Measurements from ENCODE around the gene NETO1.

The NETO1 gene

DNA sequence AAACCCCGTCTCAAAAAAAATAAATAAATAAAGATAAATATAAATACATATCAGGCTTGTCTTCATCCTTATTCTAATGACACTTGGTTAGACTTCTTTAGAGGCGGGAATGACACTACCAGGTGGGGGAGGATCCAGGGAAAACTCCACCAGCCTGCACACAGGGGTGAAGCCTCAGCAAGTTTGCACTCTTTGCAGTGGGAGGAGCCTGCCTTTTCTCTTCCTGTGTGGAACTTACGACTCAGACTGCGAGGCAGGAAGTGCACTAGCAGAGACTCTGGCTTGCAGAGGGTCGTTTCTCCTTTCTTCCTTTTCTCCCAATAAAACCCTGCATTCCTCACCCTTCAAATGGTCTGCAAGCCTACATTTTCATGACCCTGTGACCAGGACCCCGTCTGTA, 170.1 kb downstream of the NETO1 start:
- no peak overlapping the region for H3K4me3 ChIP-seq (ENCODE audit: control insufficient read depth in 1 of 7, extremely low read depth in 1 of 7, insufficient read depth in 4 of 7, low read depth in 2 of 7, low read length in 6 of 7)
- DNase-seq = no peak
- WGBS (ENCODE audit: insufficient coverage) = 54% methylated on average over 4 of the region's 6 CpGs
- no peaks in the 10 kb centered on the region for H3K9me3 ChIP-seq (ENCODE audit: control extremely low read depth in 1 of 5, control insufficient read depth in 4 of 5, insufficient read depth in 2 of 5, low read depth in 1 of 5, low read length in 4 of 5)
- POLR2A ChIA-PET = no interaction called here
- H3K27me3 ChIP-seq (replicated peaks in 2 of 5; ENCODE audit: control insufficient read depth in 4 of 5, insufficient read depth in 5 of 5, low read length in 4 of 5) = peaks cover 0 to 3% (median 0%) of the 10 kb centered on the region in 5 experiments
- no peaks in the 10 kb centered on the region for H3K4me1 ChIP-seq (ENCODE audit: control extremely low read depth in 1 of 4, control insufficient read depth in 4 of 4, insufficient read depth in 4 of 4, low read length in 3 of 4)
- no peak overlapping the region for H3K27ac ChIP-seq (ENCODE audit: insufficient read depth in 1 of 2, low read depth in 1 of 2, low read length in 2 of 2, poor library complexity in 1 of 2, severe bottlenecking in 2 of 2)
- H3K36me3 ChIP-seq (ENCODE audit: control insufficient read depth in 4 of 4, insufficient read depth in 4 of 4, low read length in 3 of 4) = no peaks in the 10 kb centered on the region
- CTCF ChIA-PET = no interaction called here

DNA sequence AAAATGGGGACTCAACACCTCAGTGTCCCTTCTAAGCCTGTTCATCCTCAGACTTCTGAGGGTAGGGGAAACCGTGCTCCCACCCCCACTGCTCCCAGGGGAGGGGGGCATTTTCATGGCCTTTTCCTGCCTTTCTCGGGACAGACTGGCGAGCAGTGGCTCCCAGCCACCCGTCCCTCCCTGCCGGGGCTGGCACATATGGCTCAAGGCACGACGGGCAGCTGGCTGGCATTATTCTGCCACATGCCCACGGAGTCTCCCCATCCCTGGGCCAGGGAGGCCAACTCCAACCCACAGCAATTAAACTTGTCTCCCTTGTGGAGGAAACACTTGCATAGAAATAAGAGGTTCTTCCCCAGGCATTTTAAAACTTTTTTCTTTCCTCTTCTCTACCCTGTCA, 175.2 kb downstream of the NETO1 start:
- ChIA-PET CTCF (no interaction called here), POLR2A (no interaction called here)
- no peak overlapping the region for H3K4me3 ChIP-seq (ENCODE audit: control insufficient read depth in 1 of 7, extremely low read depth in 1 of 7, insufficient read depth in 4 of 7, low read depth in 2 of 7, low read length in 6 of 7)

More for the DNA sequence above, 175.2 kb downstream of the NETO1 start:
- 21% methylated on average over 3 of the region's 8 CpGs for WGBS (ENCODE audit: insufficient coverage)
- no peaks in the 10 kb centered on the region for H3K36me3 ChIP-seq (ENCODE audit: control insufficient read depth in 4 of 4, insufficient read depth in 4 of 4, low read length in 3 of 4)
- H3K9me3 ChIP-seq (ENCODE audit: control extremely low read depth in 1 of 5, control insufficient read depth in 4 of 5, insufficient read depth in 2 of 5, low read depth in 1 of 5, low read length in 4 of 5) = no peaks in the 10 kb centered on the region
- H3K4me1 ChIP-seq (ENCODE audit: control extremely low read depth in 1 of 4, control insufficient read depth in 4 of 4, insufficient read depth in 4 of 4, low read length in 3 of 4) = no peaks in the 10 kb centered on the region
- DNase-seq = no peak
- no peak overlapping the region for H3K27ac ChIP-seq (ENCODE audit: insufficient read depth in 1 of 2, low read depth in 1 of 2, low read length in 2 of 2, poor library complexity in 1 of 2, severe bottlenecking in 2 of 2)
- H3K27me3 ChIP-seq (replicated peaks in 2 of 5; ENCODE audit: control insufficient read depth in 4 of 5, insufficient read depth in 5 of 5, low read length in 4 of 5) = peaks cover 0 to 15% (median 6%) of the 10 kb centered on the region in 5 experiments
